Measurements from ENCODE around the gene TSSC4.

DNA sequence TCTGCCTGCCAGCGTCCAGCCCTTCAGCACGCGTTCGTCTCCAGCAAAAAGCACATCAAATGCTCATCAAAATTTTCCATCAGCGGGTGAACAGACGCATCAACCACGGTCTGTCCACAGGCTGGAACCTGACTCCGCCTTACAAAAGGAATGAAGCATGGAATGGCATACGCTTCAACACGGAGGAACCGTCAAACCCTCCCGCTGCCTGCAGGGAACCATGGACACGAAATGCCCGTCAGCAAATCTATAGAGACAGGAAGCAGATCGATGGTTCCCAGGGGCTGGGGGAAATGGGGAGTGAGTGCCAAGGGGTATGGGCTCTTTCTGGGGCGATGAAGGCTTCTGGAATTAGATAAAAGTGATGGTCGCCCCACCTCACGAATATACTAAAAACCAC lies 16.2 kb downstream of the TSSC4 start:
- TF ChIP-seq, protein P1, sequence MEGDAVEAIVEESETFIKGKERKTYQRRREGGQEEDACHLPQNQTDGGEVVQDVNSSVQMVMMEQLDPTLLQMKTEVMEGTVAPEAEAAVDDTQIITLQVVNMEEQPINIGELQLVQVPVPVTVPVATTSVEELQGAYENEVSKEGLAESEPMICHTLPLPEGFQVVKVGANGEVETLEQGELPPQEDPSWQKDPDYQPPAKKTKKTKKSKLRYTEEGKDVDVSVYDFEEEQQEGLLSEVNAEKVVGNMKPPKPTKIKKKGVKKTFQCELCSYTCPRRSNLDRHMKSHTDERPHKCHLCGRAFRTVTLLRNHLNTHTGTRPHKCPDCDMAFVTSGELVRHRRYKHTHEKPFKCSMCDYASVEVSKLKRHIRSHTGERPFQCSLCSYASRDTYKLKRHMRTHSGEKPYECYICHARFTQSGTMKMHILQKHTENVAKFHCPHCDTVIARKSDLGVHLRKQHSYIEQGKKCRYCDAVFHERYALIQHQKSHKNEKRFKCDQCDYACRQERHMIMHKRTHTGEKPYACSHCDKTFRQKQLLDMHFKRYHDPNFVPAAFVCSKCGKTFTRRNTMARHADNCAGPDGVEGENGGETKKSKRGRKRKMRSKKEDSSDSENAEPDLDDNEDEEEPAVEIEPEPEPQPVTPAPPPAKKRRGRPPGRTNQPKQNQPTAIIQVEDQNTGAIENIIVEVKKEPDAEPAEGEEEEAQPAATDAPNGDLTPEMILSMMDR (IDR thresholded peaks at IDR 0.05; ENCODE audit: low read length): no peak
- TF ChIP-seq EZH2 (IDR thresholded peaks at IDR 0.05; ENCODE audit: borderline replicate concordance, low read length): no peak
